ENCODE data around the gene UCK1.
A peak's percentile ranks its signal among the peaks of the same experiment; 100 is the strongest.

The UCK1 gene

DNA sequence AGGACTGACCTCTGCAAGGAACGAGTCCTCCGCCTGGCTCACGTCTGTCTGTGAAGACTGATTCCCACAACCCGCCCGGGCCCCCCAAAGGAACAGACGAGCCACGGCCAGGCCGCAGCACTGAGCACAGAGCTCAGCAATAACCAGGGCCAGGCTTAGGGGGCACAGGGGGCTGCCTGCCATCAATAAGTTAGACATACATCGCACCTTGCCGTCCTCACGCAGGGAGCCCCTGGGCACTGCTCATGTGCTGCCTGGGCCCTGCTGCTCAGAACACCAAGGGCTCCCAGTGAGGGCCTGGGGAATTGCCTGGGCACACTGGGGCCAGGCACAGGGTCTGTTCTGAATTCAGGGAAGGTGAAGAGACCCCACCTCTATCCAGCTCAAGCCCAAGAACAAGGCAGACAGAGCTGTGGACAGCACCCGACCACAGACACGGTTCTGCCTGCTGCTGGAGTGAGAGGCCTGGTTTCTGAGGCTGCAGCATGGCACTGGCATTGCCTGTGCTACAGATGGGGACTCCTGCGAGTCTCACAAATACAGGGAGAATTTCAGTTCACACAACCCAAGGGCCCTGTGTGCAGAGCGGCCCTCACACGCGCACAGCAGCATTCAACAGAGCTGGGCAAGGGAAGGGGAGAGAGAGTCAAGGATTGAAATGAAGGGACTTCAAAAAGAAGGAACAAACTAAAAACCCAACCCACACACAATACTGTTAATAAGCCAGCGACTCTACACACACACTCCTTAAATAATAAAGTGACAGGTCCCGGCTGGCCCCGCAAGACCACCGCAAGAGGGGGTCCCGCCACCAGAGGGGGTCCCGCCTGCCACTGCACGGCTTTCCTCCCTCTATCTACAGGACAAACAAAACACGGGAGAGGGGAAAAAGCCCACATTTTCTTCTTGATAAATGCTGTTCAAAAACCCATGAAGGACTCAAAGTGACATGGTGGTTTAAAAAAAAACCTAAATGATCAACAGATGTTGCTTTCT lies 46.2 kb upstream of the UCK1 start:
- Mint-ChIP-seq H3K9me3 (no peaks in the 10 kb centered on the region), H3K4me1 (peaks cover 33% of the 10 kb centered on the region), H3K4me3 (no peak overlapping the region), H3K27me3 (ENCODE audit: low read depth, poor library complexity) (peaks cover 2% of the 10 kb centered on the region), H3K36me3 (ENCODE audit: low read depth) (peaks cover 16% of the 10 kb centered on the region), H3K27ac (peak overlapping the region; percentile 75)
- DNase-seq, result no peak
- TF ChIP-seq, protein P1, sequence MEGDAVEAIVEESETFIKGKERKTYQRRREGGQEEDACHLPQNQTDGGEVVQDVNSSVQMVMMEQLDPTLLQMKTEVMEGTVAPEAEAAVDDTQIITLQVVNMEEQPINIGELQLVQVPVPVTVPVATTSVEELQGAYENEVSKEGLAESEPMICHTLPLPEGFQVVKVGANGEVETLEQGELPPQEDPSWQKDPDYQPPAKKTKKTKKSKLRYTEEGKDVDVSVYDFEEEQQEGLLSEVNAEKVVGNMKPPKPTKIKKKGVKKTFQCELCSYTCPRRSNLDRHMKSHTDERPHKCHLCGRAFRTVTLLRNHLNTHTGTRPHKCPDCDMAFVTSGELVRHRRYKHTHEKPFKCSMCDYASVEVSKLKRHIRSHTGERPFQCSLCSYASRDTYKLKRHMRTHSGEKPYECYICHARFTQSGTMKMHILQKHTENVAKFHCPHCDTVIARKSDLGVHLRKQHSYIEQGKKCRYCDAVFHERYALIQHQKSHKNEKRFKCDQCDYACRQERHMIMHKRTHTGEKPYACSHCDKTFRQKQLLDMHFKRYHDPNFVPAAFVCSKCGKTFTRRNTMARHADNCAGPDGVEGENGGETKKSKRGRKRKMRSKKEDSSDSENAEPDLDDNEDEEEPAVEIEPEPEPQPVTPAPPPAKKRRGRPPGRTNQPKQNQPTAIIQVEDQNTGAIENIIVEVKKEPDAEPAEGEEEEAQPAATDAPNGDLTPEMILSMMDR (IDR thresholded peaks at IDR 0.05), result peak; percentile 11

DNA sequence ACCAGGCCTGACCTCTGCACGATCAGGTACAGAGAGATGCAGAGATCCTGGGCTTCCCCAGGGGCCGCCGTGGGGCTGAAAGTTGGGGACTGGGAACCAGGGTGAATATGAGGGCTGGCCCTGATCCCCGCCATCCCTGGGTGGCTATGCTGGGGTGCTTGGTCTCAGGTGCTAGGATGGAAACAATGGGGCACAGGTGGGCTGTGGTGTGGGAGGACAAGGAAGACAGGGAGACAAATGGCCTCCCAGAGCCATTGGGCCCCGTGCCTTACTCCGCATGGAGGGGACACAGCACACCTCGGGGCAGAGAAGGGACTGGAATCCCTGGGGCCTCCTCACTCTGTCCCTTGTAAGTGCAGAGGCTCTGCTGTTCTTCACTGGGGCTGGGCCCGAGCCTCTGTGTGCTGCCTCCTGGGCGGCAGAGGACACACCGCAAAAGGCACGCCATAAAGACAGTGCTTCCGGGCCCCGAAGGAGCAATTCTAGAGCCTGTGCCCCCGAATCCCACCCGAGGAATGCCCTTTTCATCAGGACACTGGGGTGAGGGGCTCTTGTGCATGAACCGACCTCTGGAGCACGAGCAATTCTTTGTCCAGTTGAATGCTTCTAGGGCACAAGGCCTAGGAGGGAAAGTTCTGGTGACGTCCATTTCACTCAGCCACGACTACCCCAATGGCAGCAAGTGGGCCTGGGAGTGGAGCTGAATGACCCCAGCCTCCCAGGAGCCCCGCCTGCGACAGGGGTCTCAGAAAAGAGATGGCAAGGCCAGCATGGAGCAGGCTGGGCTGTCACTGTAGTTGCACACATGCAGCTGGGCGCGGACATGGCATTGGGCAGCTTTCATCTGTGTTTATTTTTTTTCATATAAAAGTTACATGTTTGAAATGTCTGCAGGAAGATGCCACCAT lies 45.1 kb upstream of the UCK1 start:
- peaks cover 25% of the 10 kb centered on the region for H3K4me1 Mint-ChIP-seq

DNA sequence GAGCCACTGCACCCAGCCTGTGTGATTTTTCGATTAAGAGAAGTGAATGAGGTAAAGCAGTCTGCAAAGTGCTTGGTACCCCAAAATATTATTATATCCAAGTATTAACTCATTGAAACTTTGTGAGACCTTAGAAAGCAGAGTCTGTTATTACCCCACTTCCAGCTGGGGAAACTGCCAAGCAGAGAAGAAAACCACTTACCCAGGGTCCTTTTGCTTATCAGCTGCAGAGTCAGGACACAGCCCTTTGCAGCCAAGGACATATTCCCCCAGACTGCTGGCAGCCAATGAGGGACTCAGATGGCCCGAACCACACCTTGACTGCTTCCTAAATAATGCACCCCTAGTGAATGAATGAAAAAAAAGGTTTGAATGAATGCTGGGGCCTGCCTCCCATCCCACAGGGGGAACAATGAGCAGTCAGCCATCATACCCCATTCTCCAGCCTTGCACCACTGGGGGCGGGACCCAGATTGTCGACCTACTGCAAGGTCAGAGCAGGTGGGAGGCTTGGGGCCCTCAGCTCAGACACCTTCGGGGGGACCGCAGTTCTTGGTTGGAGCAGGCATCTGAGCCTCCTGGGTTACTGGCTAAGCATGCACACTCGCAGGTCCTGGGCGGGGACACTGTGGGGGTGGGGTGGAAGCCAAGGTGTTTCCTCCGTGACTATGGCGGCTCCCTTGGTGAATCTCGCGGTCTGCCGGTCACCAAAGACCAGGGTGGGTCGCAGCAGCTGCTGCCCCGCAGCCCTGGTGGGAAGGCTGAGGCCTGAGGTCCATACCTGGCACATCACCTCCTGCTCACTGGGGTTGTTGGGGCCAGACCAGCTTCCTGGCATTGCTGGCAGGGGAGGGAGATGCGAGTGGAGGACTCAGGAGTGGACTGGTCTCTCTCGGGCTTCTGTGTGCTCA lies 43.9 kb upstream of the UCK1 start:
- no peaks in the 10 kb centered on the region for H3K9me3 Mint-ChIP-seq
- H3K27ac Mint-ChIP-seq, result no peak overlapping the region
- DNase-seq, result no peak
- TF ChIP-seq, protein P1 (IDR thresholded peaks at IDR 0.05), result no peak
- no peak overlapping the region for H3K4me3 Mint-ChIP-seq
- peaks cover 25% of the 10 kb centered on the region for H3K4me1 Mint-ChIP-seq
- peaks cover 7% of the 10 kb centered on the region for H3K27me3 Mint-ChIP-seq (ENCODE audit: low read depth, poor library complexity)
- peaks cover 21% of the 10 kb centered on the region for H3K36me3 Mint-ChIP-seq (ENCODE audit: low read depth)

More for the DNA sequence above, 45.1 kb upstream of the UCK1 start:
- DNase-seq, result no peak
- peaks cover 3% of the 10 kb centered on the region for H3K27me3 Mint-ChIP-seq (ENCODE audit: low read depth, poor library complexity)
- H3K9me3 Mint-ChIP-seq, result no peaks in the 10 kb centered on the region
- H3K36me3 Mint-ChIP-seq (ENCODE audit: low read depth), result peaks cover 18% of the 10 kb centered on the region
- H3K4me3 Mint-ChIP-seq, result no peak overlapping the region
- H3K27ac Mint-ChIP-seq, result no peak overlapping the region
- TF ChIP-seq, protein P1 (IDR thresholded peaks at IDR 0.05), result no peak

DNA sequence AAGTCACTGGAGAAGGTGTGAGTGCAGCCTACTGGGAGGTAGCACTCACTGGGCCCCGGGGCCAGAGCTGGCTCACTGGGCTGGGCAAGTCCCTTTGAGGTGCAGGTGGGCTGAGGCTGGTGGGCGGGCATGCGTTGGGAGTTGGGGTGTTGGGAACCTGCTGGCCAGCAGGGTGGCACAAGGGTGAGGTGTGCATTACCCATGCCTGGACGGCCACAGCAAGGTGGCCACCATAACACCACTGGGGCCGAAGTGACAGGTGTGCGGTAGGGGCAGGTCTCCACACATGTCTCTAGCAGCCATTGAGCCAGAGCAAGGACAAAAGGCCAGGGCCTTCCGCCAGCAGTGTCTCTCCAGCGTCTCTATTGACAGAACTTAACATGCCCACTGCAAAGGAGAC lies 36.8 kb upstream of the UCK1 start:
- no peak overlapping the region for H3K4me3 Mint-ChIP-seq
- peaks cover 19% of the 10 kb centered on the region for H3K36me3 Mint-ChIP-seq (ENCODE audit: low read depth)
- no peak for DNase-seq
- H3K9me3 Mint-ChIP-seq, result peaks cover 34% of the 10 kb centered on the region
- no peaks in the 10 kb centered on the region for H3K4me1 Mint-ChIP-seq
- TF ChIP-seq, protein P1 (IDR thresholded peaks at IDR 0.05), result no peak
- H3K27me3 Mint-ChIP-seq (ENCODE audit: low read depth, poor library complexity), result peaks cover 7% of the 10 kb centered on the region
- peak overlapping the region; percentile 16 for H3K27ac Mint-ChIP-seq

DNA sequence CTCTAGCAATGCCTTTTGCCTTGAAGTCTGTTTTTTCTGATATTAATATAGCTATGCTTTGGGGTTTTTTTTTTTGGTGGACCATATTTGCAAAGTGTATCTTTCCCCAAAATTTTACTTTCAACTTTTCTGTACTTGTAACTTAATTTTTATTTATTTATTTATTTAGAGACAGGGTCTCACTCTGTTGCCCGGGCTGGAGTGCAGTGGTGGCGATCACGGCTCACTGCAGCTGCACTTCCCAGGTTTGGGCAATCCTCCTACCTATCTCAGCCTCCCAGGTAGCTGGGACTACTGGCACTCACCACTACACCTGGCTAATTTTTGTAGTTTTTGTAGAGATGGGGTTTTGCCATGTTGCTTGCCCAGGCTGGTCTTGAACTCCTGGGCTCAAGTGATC lies 35.1 kb upstream of the UCK1 start:
- Mint-ChIP-seq H3K4me1 (no peaks in the 10 kb centered on the region), H3K4me3 (no peak overlapping the region), H3K9me3 (peaks cover 51% of the 10 kb centered on the region), H3K27ac (no peak overlapping the region), H3K36me3 (ENCODE audit: low read depth) (peaks cover 11% of the 10 kb centered on the region), H3K27me3 (ENCODE audit: low read depth, poor library complexity) (peaks cover 4% of the 10 kb centered on the region)
- TF ChIP-seq, protein P1 (IDR thresholded peaks at IDR 0.05), result no peak
- no peak for DNase-seq

Data from nephron progenitor cell (in vitro differentiated cells).